Neural cell (in vitro differentiated cells): Measurements from ENCODE around the gene DDX18. TPM values are rescaled to one million over a fixed set of nuclear protein-coding genes. Genes with fewer than 3 reads are reported as not detected.

Experiments used
- H2AFZ ChIP-seq: fragments of 200-600, 300-800 bp; sonication (generic), shearing (Covaris generic); 2 replicates; pipeline ENCODE4 v1.6.0; 2014; ENCODE audit warnings: low read depth, mild to moderate bottlenecking, antibody characterized with exemption, low read length, moderate library complexity
- H3F3A ChIP-seq: fragments of 200-600 bp; shearing (Covaris generic); 2 replicates; pipeline ENCODE4 v1.6.1; 2016; ENCODE audit warnings: mild to moderate bottlenecking, moderate library complexity, mixed read lengths, antibody characterized with exemption, low read length; ENCODE audit not compliant: insufficient read depth, poor library complexity, severe bottlenecking
- H3K27ac ChIP-seq: fragments of 200-600, 300-800 bp; sonication (generic), shearing (Covaris generic); 2 replicates; pipeline ENCODE4 v1.5.1; 2014; ENCODE audit warnings: mild to moderate bottlenecking, low read length, moderate library complexity
- H3K27me3 ChIP-seq: fragments of 300-800, 200-600 bp; sonication (generic), shearing (Covaris generic); 2 replicates; pipeline ENCODE4 v1.6.0; 2014; ENCODE audit warnings: mild to moderate bottlenecking, low read depth, low read length, moderate library complexity; ENCODE audit not compliant: insufficient read depth
- H3K36me3 ChIP-seq: fragments of 300-800, 200-600 bp; sonication (generic), shearing (Covaris generic); 2 replicates; pipeline ENCODE4 v1.5.1; 2014; ENCODE audit warnings: mild to moderate bottlenecking, antibody characterized with exemption, low read length, moderate library complexity; ENCODE audit not compliant: insufficient read depth
- H3K4me2 ChIP-seq: fragments of 300-800, 200-600 bp; sonication (generic), shearing (Covaris generic); 2 replicates; pipeline ENCODE4 v1.6.0; 2014; ENCODE audit warnings: mild to moderate bottlenecking, low read length
- H3K4me3 ChIP-seq: fragments of 300-800, 200-600 bp; sonication (generic), shearing (Covaris generic); 2 replicates; pipeline ENCODE4 v1.5.1; 2014; ENCODE audit warnings: mild to moderate bottlenecking, low read length, moderate library complexity
- H3K79me2 ChIP-seq: fragments of 200-600 bp; shearing (Covaris generic); replicated peaks from 2 replicates; pipeline ENCODE4 v1.6.0; 2014; ENCODE audit warnings: mild to moderate bottlenecking, low read length, moderate library complexity; ENCODE audit not compliant: insufficient read depth
- H3K9ac ChIP-seq: fragments of 300-800, 200-600 bp; sonication (generic), shearing (Covaris generic); 2 replicates; pipeline ENCODE4 v1.6.1; 2016; ENCODE audit warnings: mild to moderate bottlenecking, low read length, mixed read lengths
- H3K9me2 ChIP-seq: fragments of 200-600 bp; shearing (Covaris generic); 2 replicates; pipeline ENCODE4 v1.6.1; 2016; ENCODE audit warnings: mild to moderate bottlenecking, low read length, mixed read lengths; ENCODE audit not compliant: insufficient read depth
- H3K9me3 ChIP-seq: fragments of 200-600, 300-800 bp; sonication (generic), shearing (Covaris generic); 2 replicates; pipeline ENCODE4 v1.6.1; 2016; ENCODE audit warnings: mild to moderate bottlenecking, mixed run types, low read length, moderate library complexity, mixed read lengths
- H4K20me1 ChIP-seq: fragments of 200-600 bp; shearing (Covaris generic); 2 replicates; pipeline ENCODE4 v1.6.1; 2016; ENCODE audit warnings: mild to moderate bottlenecking, mixed run types; ENCODE audit not compliant: insufficient read depth
- EP300 ChIP-seq: fragments of 450-650 bp; conservative IDR thresholded peaks from 2 replicates; pipeline ENCODE4 v1.6.1; 2014; ENCODE audit warnings: antibody characterized with exemption, mild to moderate bottlenecking, moderate library complexity; ENCODE audit not compliant: poor library complexity, severe bottlenecking
- EZH2 ChIP-seq: fragments of 200-600, 300-800 bp; shearing (Covaris generic), sonication (generic); IDR thresholded peaks from 2 replicates; pipeline ENCODE4 v1.6.1; 2014; ENCODE audit warnings: antibody characterized with exemption, low read length, borderline replicate concordance, mild to moderate bottlenecking; ENCODE audit not compliant: insufficient read depth, poor library complexity, severe bottlenecking
- MXI1 ChIP-seq: fragments of 450-650 bp; conservative IDR thresholded peaks from 2 replicates; pipeline ENCODE4 v1.6.1; 2014; ENCODE audit warnings: antibody characterized with exemption, mild to moderate bottlenecking; ENCODE audit not compliant: poor library complexity, severe bottlenecking
- POLR2AphosphoS5 ChIP-seq: IDR thresholded peaks from 2 replicates; pipeline ENCODE4 v1.6.1; 2012
- RAD21 ChIP-seq: fragments of 450-650 bp; conservative IDR thresholded peaks from 2 replicates; pipeline ENCODE4 v1.6.1; 2014; ENCODE audit warnings: antibody characterized with exemption, mild to moderate bottlenecking, moderate library complexity
- SMC3 ChIP-seq: fragments of 450-650 bp; conservative IDR thresholded peaks from 2 replicates; pipeline ENCODE4 v1.6.1; 2014; ENCODE audit warnings: antibody characterized with exemption, mild to moderate bottlenecking, moderate library complexity; ENCODE audit not compliant: poor library complexity
- TAF1 ChIP-seq: IDR thresholded peaks from 2 replicates; pipeline ENCODE4 v1.6.1; 2012; ENCODE audit warnings: low read depth
- polyA plus RNA-seq: library from polyadenylated mRNA; depleted of rRNA; stranded (reverse); fragments of >200 nt; gene quantifications from 2 replicates; pipeline ENCODE4 v1.2.3, GENCODE V29; 2014
- TF ChIP-seq, protein P1 (sequence below): IDR thresholded peaks from 2 replicates; pipeline ENCODE4 v1.6.1; 2012; ENCODE audit warnings: borderline replicate concordance
- TF ChIP-seq, protein P2 (sequence below): fragments of 450-650 bp; IDR thresholded peaks from 2 replicates; pipeline ENCODE4 v1.5.1; 2014; ENCODE audit warnings: antibody characterized with exemption, mild to moderate bottlenecking, moderate library complexity; ENCODE audit not compliant: poor library complexity, severe bottlenecking

The DDX18 gene
- polyA plus RNA-seq, 1 donor from 2014 or later: 85.3 TPM

DNA sequence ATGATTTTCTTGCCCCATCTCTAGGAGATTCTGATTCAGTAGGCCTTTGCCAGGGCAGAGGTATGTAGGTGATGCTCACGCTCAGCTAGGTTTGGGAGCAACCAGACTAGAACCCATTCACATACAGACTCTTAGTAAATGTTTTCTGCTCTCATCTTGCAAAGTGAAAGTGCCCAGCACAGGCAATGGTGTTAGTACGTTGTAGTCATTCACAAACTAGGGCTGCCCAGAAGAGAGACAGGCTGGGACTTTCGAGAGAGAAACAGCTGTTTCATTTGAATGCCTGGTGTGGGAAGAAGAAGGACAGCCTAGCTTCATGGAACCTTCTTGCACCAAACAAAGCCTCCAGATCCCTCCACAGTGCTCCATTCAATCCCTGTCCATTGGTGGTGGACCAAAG, 19.4 kb downstream of the DDX18 start:
- Histone ChIP-seq H3K9me3 (no peaks in the 10 kb centered on the region), H3K27me3 (no peaks in the 10 kb centered on the region), H3K9me2 (no peaks in the 10 kb centered on the region), H3K79me2 (no peaks in the 10 kb centered on the region), H3K4me2 (no peak overlapping the region), H3K36me3 (peaks cover 11% of the 10 kb centered on the region), H2AFZ (no peak overlapping the region), H3K27ac (no peak overlapping the region), H3K9ac (no peak overlapping the region), H3F3A (no peaks in the 10 kb centered on the region), H3K4me3 (no peak overlapping the region), H4K20me1 (no peaks in the 10 kb centered on the region)
- TF ChIP-seq EZH2: no peak
- TF ChIP-seq MXI1: no peak
- TF ChIP-seq EP300: no peak
- no peak for TF ChIP-seq RAD21
- TF ChIP-seq, protein P1, sequence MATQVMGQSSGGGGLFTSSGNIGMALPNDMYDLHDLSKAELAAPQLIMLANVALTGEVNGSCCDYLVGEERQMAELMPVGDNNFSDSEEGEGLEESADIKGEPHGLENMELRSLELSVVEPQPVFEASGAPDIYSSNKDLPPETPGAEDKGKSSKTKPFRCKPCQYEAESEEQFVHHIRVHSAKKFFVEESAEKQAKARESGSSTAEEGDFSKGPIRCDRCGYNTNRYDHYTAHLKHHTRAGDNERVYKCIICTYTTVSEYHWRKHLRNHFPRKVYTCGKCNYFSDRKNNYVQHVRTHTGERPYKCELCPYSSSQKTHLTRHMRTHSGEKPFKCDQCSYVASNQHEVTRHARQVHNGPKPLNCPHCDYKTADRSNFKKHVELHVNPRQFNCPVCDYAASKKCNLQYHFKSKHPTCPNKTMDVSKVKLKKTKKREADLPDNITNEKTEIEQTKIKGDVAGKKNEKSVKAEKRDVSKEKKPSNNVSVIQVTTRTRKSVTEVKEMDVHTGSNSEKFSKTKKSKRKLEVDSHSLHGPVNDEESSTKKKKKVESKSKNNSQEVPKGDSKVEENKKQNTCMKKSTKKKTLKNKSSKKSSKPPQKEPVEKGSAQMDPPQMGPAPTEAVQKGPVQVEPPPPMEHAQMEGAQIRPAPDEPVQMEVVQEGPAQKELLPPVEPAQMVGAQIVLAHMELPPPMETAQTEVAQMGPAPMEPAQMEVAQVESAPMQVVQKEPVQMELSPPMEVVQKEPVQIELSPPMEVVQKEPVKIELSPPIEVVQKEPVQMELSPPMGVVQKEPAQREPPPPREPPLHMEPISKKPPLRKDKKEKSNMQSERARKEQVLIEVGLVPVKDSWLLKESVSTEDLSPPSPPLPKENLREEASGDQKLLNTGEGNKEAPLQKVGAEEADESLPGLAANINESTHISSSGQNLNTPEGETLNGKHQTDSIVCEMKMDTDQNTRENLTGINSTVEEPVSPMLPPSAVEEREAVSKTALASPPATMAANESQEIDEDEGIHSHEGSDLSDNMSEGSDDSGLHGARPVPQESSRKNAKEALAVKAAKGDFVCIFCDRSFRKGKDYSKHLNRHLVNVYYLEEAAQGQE: no peak
- TF ChIP-seq SMC3: no peak

DNA sequence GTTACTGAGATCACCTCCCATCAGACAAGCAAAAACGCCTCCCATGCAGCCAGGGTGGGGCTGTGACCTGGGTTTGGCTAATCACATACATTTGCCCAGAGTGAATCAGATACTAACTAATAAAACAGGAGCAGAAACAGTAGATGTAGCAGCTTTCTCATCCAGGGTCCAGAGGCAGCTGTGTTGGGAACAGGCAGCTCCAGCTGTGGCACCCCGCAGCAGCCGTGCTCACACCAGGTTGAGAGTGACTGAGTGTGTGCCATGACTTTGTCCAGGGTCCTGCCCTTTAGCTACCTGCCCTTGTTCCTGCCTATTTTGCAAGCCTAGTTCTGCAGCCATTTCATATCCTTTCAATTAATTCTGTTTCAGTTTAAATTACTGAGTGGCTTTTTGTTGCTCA, 20.5 kb downstream of the DDX18 start:
- Histone ChIP-seq H3K4me2 (no peak overlapping the region), H3K9me3 (no peaks in the 10 kb centered on the region), H3K36me3 (peaks cover 11% of the 10 kb centered on the region), H3K4me3 (no peak overlapping the region), H4K20me1 (no peaks in the 10 kb centered on the region), H2AFZ (no peak overlapping the region), H3K79me2 (no peaks in the 10 kb centered on the region), H3K27me3 (no peaks in the 10 kb centered on the region), H3K27ac (no peak overlapping the region), H3K9me2 (no peaks in the 10 kb centered on the region), H3F3A (no peaks in the 10 kb centered on the region), H3K9ac (no peak overlapping the region)
- TF ChIP-seq SMC3 (no peak), MXI1 (no peak), RAD21 (no peak), EZH2 (no peak), EP300 (no peak), POLR2AphosphoS5 (no peak), TAF1 (no peak)
- TF ChIP-seq, protein P2, sequence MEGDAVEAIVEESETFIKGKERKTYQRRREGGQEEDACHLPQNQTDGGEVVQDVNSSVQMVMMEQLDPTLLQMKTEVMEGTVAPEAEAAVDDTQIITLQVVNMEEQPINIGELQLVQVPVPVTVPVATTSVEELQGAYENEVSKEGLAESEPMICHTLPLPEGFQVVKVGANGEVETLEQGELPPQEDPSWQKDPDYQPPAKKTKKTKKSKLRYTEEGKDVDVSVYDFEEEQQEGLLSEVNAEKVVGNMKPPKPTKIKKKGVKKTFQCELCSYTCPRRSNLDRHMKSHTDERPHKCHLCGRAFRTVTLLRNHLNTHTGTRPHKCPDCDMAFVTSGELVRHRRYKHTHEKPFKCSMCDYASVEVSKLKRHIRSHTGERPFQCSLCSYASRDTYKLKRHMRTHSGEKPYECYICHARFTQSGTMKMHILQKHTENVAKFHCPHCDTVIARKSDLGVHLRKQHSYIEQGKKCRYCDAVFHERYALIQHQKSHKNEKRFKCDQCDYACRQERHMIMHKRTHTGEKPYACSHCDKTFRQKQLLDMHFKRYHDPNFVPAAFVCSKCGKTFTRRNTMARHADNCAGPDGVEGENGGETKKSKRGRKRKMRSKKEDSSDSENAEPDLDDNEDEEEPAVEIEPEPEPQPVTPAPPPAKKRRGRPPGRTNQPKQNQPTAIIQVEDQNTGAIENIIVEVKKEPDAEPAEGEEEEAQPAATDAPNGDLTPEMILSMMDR: no peak
- TF ChIP-seq, protein P1: no peak
